Choroid plexus epithelial cell (primary cell): ENCODE results near the gene CLSTN2.

Experiments used
- DNase-seq: peaks from one replicate; pipeline ENCODE4 v3.0.0-alpha.2; 2010; ENCODE audit warnings: low read depth
- H3K4me3 ChIP-seq: 2 replicates; pipeline ENCODE4 v1.5.1; 2011; ENCODE audit warnings: low read depth, mild to moderate bottlenecking, control low read depth, low read length, moderate library complexity
- CTCF ChIP-seq: conservative IDR thresholded peaks from 2 replicates; pipeline ENCODE4 v1.5.1; 2011; ENCODE audit warnings: low read depth, mild to moderate bottlenecking, control low read depth, inconsistent platforms, low read length, moderate library complexity

CLSTN2 gene

GRCh38 chr3:140584549-140584948, 649.6 kb downstream of the CLSTN2 start:
- no peak for TF ChIP-seq CTCF
- no peak for DNase-seq
- H3K4me3 ChIP-seq, result no peak overlapping the region

- peak; percentile 86 for DNase-seq
- no peak for TF ChIP-seq CTCF
- H3K4me3 ChIP-seq, result no peak overlapping the region
Observed at GRCh38 chr3:140585828-140586227, 650.8 kb downstream of the CLSTN2 start.

- no peak for DNase-seq
- no peak overlapping the region for H3K4me3 ChIP-seq
- no peak for TF ChIP-seq CTCF
Observed at GRCh38 chr3:140586311-140586710, 651.3 kb downstream of the CLSTN2 start.

- DNase-seq, result peak; percentile 67
- no peak overlapping the region for H3K4me3 ChIP-seq
- TF ChIP-seq CTCF, result no peak
Observed at GRCh38 chr3:140588558-140588957, 653.6 kb downstream of the CLSTN2 start.

GRCh38 chr3:140593766-140594165, 658.8 kb downstream of the CLSTN2 start:
- TF ChIP-seq CTCF, result no peak
- no peak overlapping the region for H3K4me3 ChIP-seq
- no peak for DNase-seq

- peak; percentile 92 for DNase-seq
- no peak overlapping the region for H3K4me3 ChIP-seq
- no peak for TF ChIP-seq CTCF
Observed at GRCh38 chr3:140595295-140595694, 660.3 kb downstream of the CLSTN2 start.

GRCh38 chr3:140597364-140597763, 662.4 kb downstream of the CLSTN2 start:
- DNase-seq, result no peak
- no peak for TF ChIP-seq CTCF

More at GRCh38 chr3:140597364-140597763, 662.4 kb downstream of the CLSTN2 start:
- H3K4me3 ChIP-seq, result no peak overlapping the region
